Uterus (tissue), 2 donors: ENCODE data around the gene PLA2G3.

Source experiments
- CTCF ChIP-seq, 4 experiments: fragments of 200-600 bp in 2 of 4; fragments of 450-650 bp in 2 of 4; sonication (generic) in 2 of 4; IDR thresholded peaks; one replicate each; pipeline ENCODE4 v1.5.1; 2016 to 2019; ENCODE audit warnings: antibody characterized with exemption in 4 of 4, mild to moderate bottlenecking in 2 of 4, moderate library complexity in 1 of 4
- POLR2A ChIP-seq, 2 donors: fragments of 450-650 bp; IDR thresholded peaks; one replicate each; pipeline ENCODE4 v1.6.1; 2016; ENCODE audit warnings: antibody characterized with exemption in 2 of 2, mild to moderate bottlenecking in 1 of 2, moderate library complexity in 1 of 2

DNA sequence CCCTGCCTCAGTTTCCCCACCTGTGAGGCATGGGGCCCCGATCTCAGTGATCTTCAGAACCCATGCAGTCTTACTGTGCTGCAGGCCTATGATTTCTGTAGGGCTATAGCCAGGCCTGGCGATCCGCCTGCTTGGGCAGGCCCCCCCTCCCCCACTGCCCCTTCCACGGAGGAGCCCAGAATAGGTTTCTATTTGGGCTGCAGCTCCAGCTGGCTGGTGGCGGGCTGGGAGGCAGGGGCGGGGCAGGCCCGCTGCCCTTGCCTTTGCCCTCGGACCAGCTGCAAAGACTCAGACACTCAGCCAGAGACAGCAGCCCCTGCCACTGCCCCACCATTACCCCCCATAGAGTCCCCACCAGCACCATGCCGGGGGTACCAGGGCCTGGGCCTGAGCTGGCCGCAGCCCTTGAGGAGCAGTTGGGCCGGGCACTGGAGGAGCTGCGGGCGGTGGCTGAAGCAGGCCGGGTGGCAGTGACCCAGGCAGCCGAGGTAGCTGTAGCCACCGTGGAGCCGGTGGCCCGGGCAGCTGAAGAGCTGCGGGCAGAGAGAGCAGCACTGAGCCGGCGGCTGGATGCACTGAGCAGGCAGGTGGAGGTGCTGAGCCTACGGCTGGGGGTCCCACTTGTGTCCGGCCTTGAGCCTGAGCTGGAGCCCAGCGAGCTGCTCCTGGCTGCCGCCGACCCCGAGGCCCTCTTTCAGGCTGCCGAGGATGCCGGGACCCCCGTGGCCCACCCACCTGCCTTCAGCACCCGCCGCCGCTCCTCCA is 47.0 kb downstream of the PLA2G3 start:
- no peak for TF ChIP-seq CTCF (IDR thresholded peaks at IDR 0.05)
- TF ChIP-seq POLR2A (IDR thresholded peaks at IDR 0.05): no peak
